COR-L47 (cell line): ENCODE data around the gene CNOT8.
"Not testable (repeated sequence)": the region's sequence is repeated elsewhere in the genome, so short reads cannot be mapped to it uniquely, and the experiment has no call there.

Source experiments
- DNase-seq: peaks from one replicate; lab custom pipeline; 2025; lab: John Stamatoyannopoulos, UW

The CNOT8 gene

GRCh38 chr5:154865466-154866184, 7.2 kb downstream of the CNOT8 start:
- DNase-seq: no peak

- DNase-seq: no peak
These were observed 8.4 kb downstream of the CNOT8 start for GRCh38 chr5:154866841-154867240.

GRCh38 chr5:154868702-154869101, 10.3 kb downstream of the CNOT8 start:
- no peak for DNase-seq

GRCh38 chr5:154871734-154872133, 13.3 kb downstream of the CNOT8 start:
- DNase-seq: no peak

- DNase-seq: no peak
These were observed 15.4 kb downstream of the CNOT8 start for GRCh38 chr5:154873791-154874331.

- DNase-seq: no peak
These were observed 20.4 kb downstream of the CNOT8 start for GRCh38 chr5:154878642-154879335.

- DNase-seq: no peak
These were observed 23.6 kb downstream of the CNOT8 start for GRCh38 chr5:154881986-154882385.

GRCh38 chr5:154884424-154884823, 26.0 kb downstream of the CNOT8 start:
- no peak for DNase-seq

- no peak for DNase-seq
These were observed 27.0 kb downstream of the CNOT8 start for GRCh38 chr5:154885439-154885838.

- no peak for DNase-seq
These were observed 33.9 kb downstream of the CNOT8 start for GRCh38 chr5:154892369-154892771.

GRCh38 chr5:154893381-154893780, 35.0 kb downstream of the CNOT8 start:
- no peak for DNase-seq

GRCh38 chr5:154895606-154896561, 37.5 kb downstream of the CNOT8 start:
- DNase-seq: no peak

GRCh38 chr5:154896562-154897165, 38.2 kb downstream of the CNOT8 start:
- DNase-seq: no peak

- no peak for DNase-seq
These were observed 39.8 kb downstream of the CNOT8 start for GRCh38 chr5:154898210-154898609.

GRCh38 chr5:154899151-154899816, 40.9 kb downstream of the CNOT8 start:
- DNase-seq: no peak

- no peak for DNase-seq
These were observed 41.6 kb downstream of the CNOT8 start for GRCh38 chr5:154900066-154900465.

GRCh38 chr5:154901276-154901675, 42.8 kb downstream of the CNOT8 start:
- no peak for DNase-seq

- no peak for DNase-seq
These were observed 43.5 kb downstream of the CNOT8 start for GRCh38 chr5:154901913-154902312.

GRCh38 chr5:154905601-154906000, 47.2 kb downstream of the CNOT8 start:
- DNase-seq: not testable (repeated sequence)

GRCh38 chr5:154916874-154917273, 58.4 kb downstream of the CNOT8 start:
- DNase-seq: no peak

GRCh38 chr5:154917757-154918156, 59.3 kb downstream of the CNOT8 start:
- DNase-seq: no peak
